HepG2 (cell line): ENCODE measurements around the gene MAP6D1.

Experiments used
- CTCF ChIP-seq: sonication (generic); formaldehyde crosslinking; IDR thresholded peaks from 2 replicates; pipeline ENCODE4 v1.5.0; 2020; ENCODE audit warnings: mild to moderate bottlenecking, missing genetic modification reagents, moderate library complexity
- EP300 ChIP-seq, 3 experiments: sonication (generic) in 1 of 3; formaldehyde crosslinking in 1 of 3; IDR thresholded peaks; 2 replicates each; pipeline versions ENCODE4 v1.5.1 to v1.6.1; 2011 to 2020; ENCODE audit warnings: low read depth in 2 of 3, low read length in 2 of 3, borderline replicate concordance in 1 of 3, improper control_type of control experiment in 1 of 3, mild to moderate bottlenecking in 1 of 3, missing genetic modification reagents in 1 of 3, moderate library complexity in 1 of 3
- MEIS1 ChIP-seq: sonication (generic); formaldehyde crosslinking; IDR thresholded peaks from 2 replicates; pipeline ENCODE4 v1.9.0; 2021; ENCODE audit warnings: mild to moderate bottlenecking, missing genetic modification reagents, moderate library complexity, borderline replicate concordance
- MYNN ChIP-seq: sonication (generic); formaldehyde crosslinking; IDR thresholded peaks from 2 replicates; pipeline ENCODE4 v1.4.0; 2020; ENCODE audit warnings: mild to moderate bottlenecking, low read depth, missing genetic modification reagents
- SOX13 ChIP-seq, 3 experiments: fragments of 450-650 bp in 1 of 3; sonication (generic) in 1 of 3; formaldehyde crosslinking in 1 of 3; IDR thresholded peaks in 2 of 3; conservative IDR thresholded peaks in 1 of 3; 2 replicates each; pipeline versions ENCODE4 v1.5.0 to v1.6.1; 2016 to 2020; ENCODE audit warnings: antibody characterized with exemption in 1 of 3, mild to moderate bottlenecking in 1 of 3, missing compliant biosample characterization in 1 of 3, missing genetic modification reagents in 1 of 3, moderate library complexity in 1 of 3
- ZNF549 ChIP-seq: sonication (generic); formaldehyde crosslinking; IDR thresholded peaks from 2 replicates; pipeline ENCODE4 v1.5.0; 2020; ENCODE audit warnings: missing genetic modification reagents

- TF ChIP-seq ZNF549 (no peak), CTCF (CRISPR knock-in tag) (no peak), MEIS1 (CRISPR knock-in tag) (no peak), SOX13 (IDR thresholded peaks at IDR 0.05) (no peak), SOX13 (CRISPR knock-in tag; conservative IDR thresholded peaks at IDR 0.05 in 1 of 2, IDR thresholded peaks at IDR 0.05 in 1 of 2) (no peak), MYNN (CRISPR knock-in tag) (no peak), EP300 (IDR thresholded peaks at IDR 0.05; ENCODE audit: low read depth in 2 of 2, low read length in 2 of 2) (no peak), EP300 (CRISPR knock-in tag; IDR thresholded peaks at IDR 0.05; ENCODE audit: borderline replicate concordance) (no peak)
Observed at GRCh38 chr3:183873914-183874313, 48.5 kb upstream of the MAP6D1 start.
